ENCODE measurements around the gene ZNF26. TPM values are rescaled to one million over a fixed set of nuclear protein-coding genes. Genes with fewer than 3 reads are reported as not detected.
"Not testable (repeated sequence)": the region's sequence is repeated elsewhere in the genome, so short reads cannot be mapped to it uniquely, and the experiment has no call there.

Gene ZNF26
- total RNA-seq, 2 experiments from 2014 or later, result 19.5 to 20.8 TPM

- H3K4me1 Mint-ChIP-seq (ENCODE audit: low read depth); H3K27me3 Mint-ChIP-seq (ENCODE audit: low read depth); ATAC-seq; H3K27ac Mint-ChIP-seq; DNase-seq; CTCF ChIA-PET; POLR2A ChIA-PET; H3K4me3 Mint-ChIP-seq: not testable (repeated sequence)
- Mint-ChIP-seq H3K36me3 (ENCODE audit: low read depth) (peaks cover 23% of the 10 kb centered on the region), H3K9me3 (ENCODE audit: insufficient read depth) (peaks cover 26% of the 10 kb centered on the region)
Measured at GRCh38 chr12:132963947-132964346, 22.2 kb upstream of the ZNF26 start.

- no peak for ATAC-seq
- POLR2A ChIA-PET, result no interaction called here
- Mint-ChIP-seq H3K27ac (no peak overlapping the region), H3K27me3 (ENCODE audit: low read depth) (no peaks in the 10 kb centered on the region), H3K36me3 (ENCODE audit: low read depth) (peaks cover 21% of the 10 kb centered on the region), H3K9me3 (ENCODE audit: insufficient read depth) (peaks cover 22% of the 10 kb centered on the region), H3K4me1 (ENCODE audit: low read depth) (no peaks in the 10 kb centered on the region), H3K4me3 (no peak overlapping the region)
- CTCF ChIA-PET, result no interaction called here
- no peak for DNase-seq
Measured at GRCh38 chr12:132965796-132966195, 20.4 kb upstream of the ZNF26 start.

DNA sequence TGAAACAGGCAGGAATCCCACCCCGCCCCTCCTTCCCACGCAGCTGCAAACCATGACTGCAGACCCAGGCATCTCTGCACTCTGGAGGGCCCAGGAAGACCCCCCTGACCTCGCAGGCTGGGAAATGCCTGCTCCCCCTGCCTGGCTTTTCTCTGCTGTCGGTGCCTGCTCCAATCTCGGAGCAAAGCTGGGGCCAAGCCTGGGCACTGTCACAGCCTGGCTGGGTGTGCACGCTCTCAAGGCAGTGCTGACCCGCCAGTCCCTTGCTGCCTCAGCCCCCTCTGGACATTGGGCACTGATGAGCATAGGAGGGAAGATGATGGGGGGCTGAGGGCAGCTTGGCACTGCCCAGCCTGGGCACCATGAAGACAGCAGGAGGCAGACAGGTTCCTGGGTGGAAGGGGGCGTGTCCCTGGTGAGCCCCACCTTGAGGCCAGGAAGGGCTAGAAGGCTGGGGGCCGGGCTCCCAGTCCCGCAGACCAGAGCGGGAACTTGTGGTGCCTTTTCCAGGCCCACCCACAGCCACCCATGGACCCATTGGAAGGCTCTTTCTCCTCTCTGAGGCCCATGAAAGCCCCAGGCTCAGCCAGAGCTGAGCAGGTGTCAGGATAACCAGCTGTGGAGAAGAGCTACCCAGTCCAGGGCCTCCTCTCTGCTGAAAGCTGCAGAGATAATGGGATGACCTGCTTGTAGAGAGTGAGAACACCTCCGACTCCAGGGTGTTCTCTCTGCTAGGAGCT, 19.3 kb upstream of the ZNF26 start:
- Mint-ChIP-seq H3K9me3 (ENCODE audit: insufficient read depth) (peaks cover 24% of the 10 kb centered on the region), H3K4me1 (ENCODE audit: low read depth) (no peaks in the 10 kb centered on the region), H3K4me3 (no peak overlapping the region), H3K27me3 (ENCODE audit: low read depth) (no peaks in the 10 kb centered on the region), H3K27ac (no peak overlapping the region), H3K36me3 (ENCODE audit: low read depth) (peaks cover 15% of the 10 kb centered on the region)
- DNase-seq (no peak), ATAC-seq (no peak)
- CTCF ChIA-PET, result no interaction called here
- POLR2A ChIA-PET, result no interaction called here

DNA sequence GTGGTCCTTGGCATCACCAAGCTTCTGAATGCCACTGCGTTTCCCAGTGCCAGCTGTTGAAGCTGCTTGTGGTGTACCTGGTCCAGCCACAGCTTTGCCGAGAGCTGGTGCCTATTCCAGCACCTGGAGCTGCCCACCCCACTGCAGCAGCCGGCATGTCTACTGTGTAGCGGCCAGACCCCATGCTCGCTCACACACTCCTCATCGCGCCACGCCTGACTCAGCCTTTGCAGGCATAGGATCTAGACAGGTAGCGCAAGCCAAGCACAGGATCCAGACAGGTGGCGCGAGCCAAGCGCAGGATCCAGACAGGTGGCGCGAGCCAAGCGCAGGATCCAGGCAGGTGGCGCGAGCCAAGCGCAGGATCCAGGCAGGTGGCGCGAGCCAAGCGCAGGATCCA, 18.4 kb upstream of the ZNF26 start:
- CTCF ChIA-PET, result no interaction called here

GRCh38 chr12:132972374-132972773, 13.8 kb upstream of the ZNF26 start:
- CTCF ChIA-PET, result no interaction called here
- peaks cover 48% of the 10 kb centered on the region for H3K9me3 Mint-ChIP-seq (ENCODE audit: insufficient read depth)
- POLR2A ChIA-PET, result no interaction called here
- H3K4me3 Mint-ChIP-seq, result no peak overlapping the region
- ATAC-seq (no peak), DNase-seq (no peak)
- no peak overlapping the region for H3K27ac Mint-ChIP-seq
- peaks cover 8% of the 10 kb centered on the region for H3K36me3 Mint-ChIP-seq (ENCODE audit: low read depth)
- H3K4me1 Mint-ChIP-seq (ENCODE audit: low read depth), result no peaks in the 10 kb centered on the region
- H3K27me3 Mint-ChIP-seq (ENCODE audit: low read depth), result no peaks in the 10 kb centered on the region

More for the DNA sequence above, 18.4 kb upstream of the ZNF26 start:
- H3K27ac Mint-ChIP-seq, result no peak overlapping the region
- peaks cover 15% of the 10 kb centered on the region for H3K36me3 Mint-ChIP-seq (ENCODE audit: low read depth)
- POLR2A ChIA-PET, result no interaction called here
- H3K9me3 Mint-ChIP-seq (ENCODE audit: insufficient read depth), result peaks cover 31% of the 10 kb centered on the region
- no peaks in the 10 kb centered on the region for H3K4me1 Mint-ChIP-seq (ENCODE audit: low read depth)
- no peak for DNase-seq
- ATAC-seq, result no peak
- H3K4me3 Mint-ChIP-seq, result no peak overlapping the region
- no peaks in the 10 kb centered on the region for H3K27me3 Mint-ChIP-seq (ENCODE audit: low read depth)

DNA sequence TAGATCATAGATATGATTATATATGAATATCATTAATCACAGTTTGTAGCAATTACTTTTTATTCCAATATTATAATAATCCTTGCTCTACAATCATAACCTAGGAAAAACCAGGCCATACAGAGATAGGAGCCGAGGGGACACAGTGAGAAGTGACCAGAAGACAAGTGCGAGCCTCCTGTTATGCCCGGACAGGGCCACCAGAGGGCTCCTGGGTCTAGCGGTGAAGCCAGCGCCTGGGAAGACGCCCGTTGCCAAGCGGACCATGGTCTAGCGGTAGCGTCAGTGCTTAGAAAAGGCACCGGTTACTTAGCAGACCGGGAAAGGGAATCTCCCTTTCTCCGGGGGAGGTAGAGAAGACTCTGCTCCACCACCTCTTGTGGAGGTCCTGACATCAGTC, 9.3 kb upstream of the ZNF26 start:
- ATAC-seq; H3K36me3 Mint-ChIP-seq (ENCODE audit: low read depth); POLR2A ChIA-PET; H3K4me1 Mint-ChIP-seq (ENCODE audit: low read depth); H3K4me3 Mint-ChIP-seq; H3K27ac Mint-ChIP-seq; H3K27me3 Mint-ChIP-seq (ENCODE audit: low read depth): not testable (repeated sequence)
- peak; percentile 56 for DNase-seq
- CTCF ChIA-PET, result interaction anchor here (1.0 kb wide), 1 partner anchor 10 kb away, joined by 3 read pairs; the partner anchor contains the start of gene ZNF26
- peaks cover 60% of the 10 kb centered on the region for H3K9me3 Mint-ChIP-seq (ENCODE audit: insufficient read depth)

DNA sequence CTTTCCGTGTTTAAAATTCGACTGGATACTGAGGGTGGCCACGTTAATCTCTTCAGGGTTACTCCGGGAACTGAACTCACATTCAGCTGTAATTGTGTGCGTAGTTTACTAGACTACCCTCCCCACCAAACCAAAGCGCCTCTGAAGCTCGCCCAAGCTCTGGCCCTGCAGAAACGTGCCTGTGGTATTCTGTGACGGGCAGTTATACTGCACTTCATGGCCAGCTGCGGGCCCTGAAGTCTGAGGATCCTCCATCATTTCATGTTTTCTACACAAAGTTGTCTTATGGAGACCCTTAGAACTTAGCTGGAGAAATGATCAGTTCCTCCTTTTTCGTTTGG, 688 bp downstream of the ZNF26 start:
- DNase-seq, result no peak
- H3K27me3 Mint-ChIP-seq (ENCODE audit: low read depth), result no peaks in the 10 kb centered on the region
- H3K4me1 Mint-ChIP-seq (ENCODE audit: low read depth), result peaks cover 27% of the 10 kb centered on the region
- H3K36me3 Mint-ChIP-seq (ENCODE audit: low read depth), result peaks cover 61% of the 10 kb centered on the region
- peak overlapping the region; percentile 88 for H3K4me3 Mint-ChIP-seq
- H3K9me3 Mint-ChIP-seq (ENCODE audit: insufficient read depth), result peaks cover 35% of the 10 kb centered on the region
- H3K27ac Mint-ChIP-seq, result peak overlapping the region; percentile 96
- ATAC-seq, result no peak
- ChIA-PET CTCF (interaction anchor here (0.7 to 1.4 kb wide), 4 partner anchors 11 to 194 kb away, joined by 3 to 4 read pairs (median 3); partner anchors contain the start of gene ZNF268), POLR2A (interaction anchor here (0.6 to 3.0 kb wide), 10 partner anchors 11 to 144 kb away, joined by 3 to 19 read pairs (median 6); partner anchors contain the start of genes ZNF10, ZNF605, ZNF84 and ZNF891)

GRCh38 chr12:132998741-132999140, 12.6 kb downstream of the ZNF26 start:
- peaks cover 80% of the 10 kb centered on the region for H3K36me3 Mint-ChIP-seq (ENCODE audit: low read depth)
- peaks cover 42% of the 10 kb centered on the region for H3K9me3 Mint-ChIP-seq (ENCODE audit: insufficient read depth)
- no peak overlapping the region for H3K27ac Mint-ChIP-seq
- ChIA-PET POLR2A (interaction anchor here (0.7 kb wide), 1 partner anchor 148 kb away, joined by 3 read pairs; no protein-coding TSS in a partner anchor), CTCF (interaction anchor here (1.5 kb wide), 1 partner anchor 9 kb away, joined by 3 read pairs; no protein-coding TSS in a partner anchor)
- no peak for ATAC-seq
- no peak overlapping the region for H3K4me3 Mint-ChIP-seq
- DNase-seq, result no peak
- no peaks in the 10 kb centered on the region for H3K27me3 Mint-ChIP-seq (ENCODE audit: low read depth)
- no peaks in the 10 kb centered on the region for H3K4me1 Mint-ChIP-seq (ENCODE audit: low read depth)

- ATAC-seq (no peak), DNase-seq (no peak)
- H3K27ac Mint-ChIP-seq, result no peak overlapping the region
- no peak overlapping the region for H3K4me3 Mint-ChIP-seq
- peaks cover 87% of the 10 kb centered on the region for H3K36me3 Mint-ChIP-seq (ENCODE audit: low read depth)
- H3K4me1 Mint-ChIP-seq (ENCODE audit: low read depth), result peaks cover 2% of the 10 kb centered on the region
- POLR2A ChIA-PET, result interaction anchor here (0.8 kb wide), 1 partner anchor 54 kb away, joined by 5 read pairs; the partner anchor contains the start of gene ZNF605
- peaks cover 55% of the 10 kb centered on the region for H3K9me3 Mint-ChIP-seq (ENCODE audit: insufficient read depth)
- no peaks in the 10 kb centered on the region for H3K27me3 Mint-ChIP-seq (ENCODE audit: low read depth)
- CTCF ChIA-PET, result interaction anchor here (0.6 kb wide), 1 partner anchor 48 kb away, joined by 3 read pairs; no protein-coding TSS in a partner anchor
Measured at GRCh38 chr12:133010657-133011297, 24.6 kb downstream of the ZNF26 start.

- DNase-seq (no peak), ATAC-seq (no peak)
- H3K9me3 Mint-ChIP-seq (ENCODE audit: insufficient read depth), result peaks cover 46% of the 10 kb centered on the region
- ChIA-PET CTCF (no interaction called here), POLR2A (no interaction called here)
- no peaks in the 10 kb centered on the region for H3K27me3 Mint-ChIP-seq (ENCODE audit: low read depth)
- peaks cover 26% of the 10 kb centered on the region for H3K36me3 Mint-ChIP-seq (ENCODE audit: low read depth)
- no peak overlapping the region for H3K27ac Mint-ChIP-seq
- H3K4me1 Mint-ChIP-seq (ENCODE audit: low read depth), result no peaks in the 10 kb centered on the region
- H3K4me3 Mint-ChIP-seq, result no peak overlapping the region
Measured at GRCh38 chr12:133023566-133023965, 37.4 kb downstream of the ZNF26 start.

- Mint-ChIP-seq H3K27ac (no peak overlapping the region), H3K36me3 (ENCODE audit: low read depth) (peaks cover 12% of the 10 kb centered on the region), H3K27me3 (ENCODE audit: low read depth) (no peaks in the 10 kb centered on the region), H3K4me3 (no peak overlapping the region), H3K9me3 (ENCODE audit: insufficient read depth) (peaks cover 36% of the 10 kb centered on the region), H3K4me1 (ENCODE audit: low read depth) (no peaks in the 10 kb centered on the region)
- no peak for ATAC-seq
- POLR2A ChIA-PET, result interaction anchor here (1.1 kb wide), 1 partner anchor 12 kb away, joined by 3 read pairs; no protein-coding TSS in a partner anchor
- no peak for DNase-seq
- CTCF ChIA-PET, result no interaction called here
Measured at GRCh38 chr12:133026996-133027395, 40.8 kb downstream of the ZNF26 start.
